ENCODE data around the gene OGG1. TPM values are rescaled to one million over a fixed set of nuclear protein-coding genes. Genes with fewer than 3 reads are reported as not detected.

Gene OGG1
- total RNA-seq, 1 donor = 25.7 TPM

DNA sequence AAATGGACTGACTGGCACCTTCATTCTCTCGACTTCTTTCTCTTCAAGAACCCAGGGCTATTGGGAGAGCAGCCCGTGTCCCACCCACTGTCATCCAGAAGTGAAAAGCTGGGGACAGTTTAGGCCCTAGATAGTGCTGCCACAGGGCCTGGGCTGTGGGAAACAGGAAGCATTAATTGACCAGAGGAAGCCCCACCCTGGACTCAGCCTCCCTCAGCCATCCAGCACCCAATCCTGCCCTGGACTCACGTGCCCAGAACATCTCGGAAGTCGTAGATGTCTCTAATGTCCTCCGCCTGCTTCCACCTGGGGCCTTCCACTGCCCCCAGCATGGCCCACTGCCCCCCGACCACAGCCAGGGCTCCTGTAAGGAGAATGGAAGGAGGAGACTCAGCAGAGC lies 17.7 kb downstream of the OGG1 start:
- no peak for DNase-seq (ENCODE audit: insufficient read length, low spot score, missing footprints)
- TF ChIP-seq, protein P1, sequence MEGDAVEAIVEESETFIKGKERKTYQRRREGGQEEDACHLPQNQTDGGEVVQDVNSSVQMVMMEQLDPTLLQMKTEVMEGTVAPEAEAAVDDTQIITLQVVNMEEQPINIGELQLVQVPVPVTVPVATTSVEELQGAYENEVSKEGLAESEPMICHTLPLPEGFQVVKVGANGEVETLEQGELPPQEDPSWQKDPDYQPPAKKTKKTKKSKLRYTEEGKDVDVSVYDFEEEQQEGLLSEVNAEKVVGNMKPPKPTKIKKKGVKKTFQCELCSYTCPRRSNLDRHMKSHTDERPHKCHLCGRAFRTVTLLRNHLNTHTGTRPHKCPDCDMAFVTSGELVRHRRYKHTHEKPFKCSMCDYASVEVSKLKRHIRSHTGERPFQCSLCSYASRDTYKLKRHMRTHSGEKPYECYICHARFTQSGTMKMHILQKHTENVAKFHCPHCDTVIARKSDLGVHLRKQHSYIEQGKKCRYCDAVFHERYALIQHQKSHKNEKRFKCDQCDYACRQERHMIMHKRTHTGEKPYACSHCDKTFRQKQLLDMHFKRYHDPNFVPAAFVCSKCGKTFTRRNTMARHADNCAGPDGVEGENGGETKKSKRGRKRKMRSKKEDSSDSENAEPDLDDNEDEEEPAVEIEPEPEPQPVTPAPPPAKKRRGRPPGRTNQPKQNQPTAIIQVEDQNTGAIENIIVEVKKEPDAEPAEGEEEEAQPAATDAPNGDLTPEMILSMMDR (IDR thresholded peaks at IDR 0.05; ENCODE audit: extremely low read depth, low read depth, low read length) = no peak
- Histone ChIP-seq H3K4me2 (ENCODE audit: insufficient read depth, low read length) (no peak overlapping the region), H3K4me1 (ENCODE audit: insufficient read depth, low read length) (peaks cover 23% of the 10 kb centered on the region), H4K20me1 (ENCODE audit: insufficient read depth, low read length) (no peaks in the 10 kb centered on the region), H3K27ac (ENCODE audit: low read depth, low read length) (no peak overlapping the region), H2AFZ (ENCODE audit: low read length) (no peak overlapping the region), H3K79me2 (ENCODE audit: insufficient read depth, low read length) (peaks cover 21% of the 10 kb centered on the region), H3K4me3 (ENCODE audit: insufficient read depth, low read length) (no peak overlapping the region), H3K36me3 (ENCODE audit: insufficient read depth, low read length) (peaks cover 13% of the 10 kb centered on the region), H3K27me3 (ENCODE audit: insufficient read depth, low read length) (no peaks in the 10 kb centered on the region), H3K9me3 (ENCODE audit: low read depth, low read length) (no peaks in the 10 kb centered on the region)

DNA sequence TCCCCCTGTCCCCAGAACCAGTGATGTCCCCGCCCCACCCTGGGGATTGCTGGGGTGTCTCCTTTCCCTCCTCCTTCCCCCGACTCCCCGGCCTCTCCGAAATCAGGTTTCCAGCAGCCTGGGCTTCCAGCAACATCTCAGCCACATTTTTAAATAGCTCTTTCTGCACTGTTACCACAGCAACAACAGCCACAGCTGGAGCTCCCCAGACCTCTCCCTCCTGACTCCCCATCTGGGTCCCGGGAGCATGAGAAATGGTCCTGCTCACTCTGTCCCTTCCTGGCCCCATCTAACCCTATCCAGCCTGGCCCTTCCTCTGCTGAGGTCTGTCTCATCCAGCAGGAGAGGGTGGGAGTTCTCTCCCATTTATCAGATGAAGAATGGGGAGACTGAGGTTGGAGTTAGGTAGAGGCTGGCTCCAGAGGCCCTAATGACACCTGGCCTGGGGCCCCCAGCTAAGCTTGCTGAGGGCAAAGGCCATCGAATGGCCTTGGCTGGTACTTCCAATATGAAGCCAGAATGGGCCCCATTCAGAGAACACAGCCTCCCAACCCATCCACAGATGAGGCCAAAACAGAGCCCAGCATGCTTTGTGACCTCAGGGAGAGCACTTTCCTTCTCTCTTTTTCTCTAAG lies 18.5 kb downstream of the OGG1 start:
- no peak overlapping the region for H2AFZ ChIP-seq (ENCODE audit: low read length)
- no peaks in the 10 kb centered on the region for H4K20me1 ChIP-seq (ENCODE audit: insufficient read depth, low read length)
- H3K27me3 ChIP-seq (ENCODE audit: insufficient read depth, low read length) = no peaks in the 10 kb centered on the region
- H3K4me3 ChIP-seq (ENCODE audit: insufficient read depth, low read length) = no peak overlapping the region
- peak; percentile 62 for DNase-seq (ENCODE audit: insufficient read length, low spot score, missing footprints)
- TF ChIP-seq, protein P1 (IDR thresholded peaks at IDR 0.05; ENCODE audit: extremely low read depth, low read depth, low read length) = no peak
- peaks cover 23% of the 10 kb centered on the region for H3K4me1 ChIP-seq (ENCODE audit: insufficient read depth, low read length)
- H3K79me2 ChIP-seq (ENCODE audit: insufficient read depth, low read length) = peaks cover 21% of the 10 kb centered on the region
- no peak overlapping the region for H3K27ac ChIP-seq (ENCODE audit: low read depth, low read length)
- H3K9me3 ChIP-seq (ENCODE audit: low read depth, low read length) = no peaks in the 10 kb centered on the region
- H3K36me3 ChIP-seq (ENCODE audit: insufficient read depth, low read length) = peaks cover 5% of the 10 kb centered on the region
- peak overlapping the region; percentile 92 for H3K4me2 ChIP-seq (ENCODE audit: insufficient read depth, low read length)

DNA sequence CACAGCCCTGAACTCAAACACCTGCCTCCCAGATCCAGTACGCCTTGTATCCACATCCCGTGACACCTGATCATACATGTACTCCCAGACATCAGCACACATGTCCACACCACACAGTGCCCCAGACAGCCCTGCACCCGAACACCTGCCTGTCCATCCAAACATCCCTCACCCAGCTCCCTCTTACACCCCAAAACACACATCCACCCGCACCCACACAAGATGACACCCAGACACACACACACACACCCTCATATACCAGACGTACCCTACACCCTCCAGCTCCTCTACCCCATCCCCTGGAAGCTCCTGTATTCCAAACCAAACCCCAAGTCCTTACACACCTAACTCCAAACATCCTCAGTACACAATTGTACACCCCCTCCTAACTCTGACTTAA lies 19.3 kb downstream of the OGG1 start:
- DNase-seq (ENCODE audit: insufficient read length, low spot score, missing footprints) = peak; percentile 53
- TF ChIP-seq, protein P1 (IDR thresholded peaks at IDR 0.05; ENCODE audit: extremely low read depth, low read depth, low read length) = no peak
- Histone ChIP-seq H3K36me3 (ENCODE audit: insufficient read depth, low read length) (peaks cover 4% of the 10 kb centered on the region), H3K27me3 (ENCODE audit: insufficient read depth, low read length) (no peaks in the 10 kb centered on the region), H3K4me1 (ENCODE audit: insufficient read depth, low read length) (peaks cover 23% of the 10 kb centered on the region), H4K20me1 (ENCODE audit: insufficient read depth, low read length) (no peaks in the 10 kb centered on the region), H3K4me3 (ENCODE audit: insufficient read depth, low read length) (peak overlapping the region; percentile 78), H3K4me2 (ENCODE audit: insufficient read depth, low read length) (peak overlapping the region; percentile 92), H3K27ac (ENCODE audit: low read depth, low read length) (peak overlapping the region; percentile 52), H2AFZ (ENCODE audit: low read length) (peak overlapping the region; percentile 38), H3K9me3 (ENCODE audit: low read depth, low read length) (no peaks in the 10 kb centered on the region), H3K79me2 (ENCODE audit: insufficient read depth, low read length) (peaks cover 21% of the 10 kb centered on the region)

DNA sequence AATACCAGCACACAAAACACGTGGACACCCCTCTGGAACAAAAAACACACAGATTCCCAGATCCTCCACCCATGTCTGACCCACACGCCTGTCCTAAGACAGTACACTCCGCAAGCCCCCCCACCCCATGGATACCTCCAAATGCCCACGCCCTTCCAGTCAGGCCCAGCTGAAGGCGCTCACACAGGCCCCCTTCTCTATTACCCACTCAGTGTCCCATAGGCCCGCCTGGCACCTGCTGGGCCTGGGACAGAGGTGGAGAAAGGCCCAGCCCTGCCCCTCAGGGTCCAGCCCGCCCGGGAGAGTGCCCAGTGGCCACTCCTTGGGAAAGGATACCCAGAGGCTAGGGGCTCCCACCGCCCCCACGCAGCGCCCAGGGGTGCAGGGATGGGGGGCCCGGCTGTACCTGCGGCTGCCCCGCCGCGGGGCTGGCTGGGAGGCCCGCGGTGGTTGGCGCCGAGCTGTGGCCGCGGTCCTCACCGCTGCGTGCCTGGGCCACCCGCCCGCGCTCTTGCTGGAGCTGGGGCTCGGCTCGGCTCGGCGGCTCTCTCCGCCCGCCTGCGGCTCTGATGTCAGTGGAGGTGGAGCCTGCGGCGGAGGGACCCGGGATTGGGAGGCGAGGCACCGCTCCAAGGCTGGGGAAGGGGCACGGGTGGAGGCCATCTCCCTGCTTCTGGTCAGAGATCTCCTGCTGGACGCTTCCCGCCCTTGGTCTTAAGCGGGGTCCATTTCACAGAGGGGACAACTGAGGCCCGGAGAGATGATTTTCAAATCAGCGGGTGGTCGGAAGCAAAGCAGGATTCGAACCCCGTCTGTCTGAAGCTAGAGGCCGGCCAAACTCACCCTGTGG lies 19.9 kb downstream of the OGG1 start, which contains the start of gene CAMK1:
Gene CAMK1 (minus strand): TSS at position 522 of the 850 bp plus-strand sequence. CDS start 2,198 bp downstream, outside the sequence.
- no peaks in the 10 kb centered on the region for H3K27me3 ChIP-seq (ENCODE audit: insufficient read depth, low read length)
- H3K27ac ChIP-seq (ENCODE audit: low read depth, low read length) = peak within 1 kb of the TSS; percentile 52
- no peaks in the 10 kb centered on the region for H3K9me3 ChIP-seq (ENCODE audit: low read depth, low read length)
- H3K4me3 ChIP-seq (ENCODE audit: insufficient read depth, low read length) = peak within 1 kb of the TSS; percentile 78
- TF ChIP-seq, protein P1 (IDR thresholded peaks at IDR 0.05; ENCODE audit: extremely low read depth, low read depth, low read length) = no peak
- H3K36me3 ChIP-seq (ENCODE audit: insufficient read depth, low read length) = peaks cover 4% of the 10 kb centered on the region
- H3K4me1 ChIP-seq (ENCODE audit: insufficient read depth, low read length) = peaks cover 23% of the 10 kb centered on the region
- H4K20me1 ChIP-seq (ENCODE audit: insufficient read depth, low read length) = no peaks in the 10 kb centered on the region
- H3K4me2 ChIP-seq (ENCODE audit: insufficient read depth, low read length) = peak within 1 kb of the TSS; percentile 92
- H2AFZ ChIP-seq (ENCODE audit: low read length) = peak within 1 kb of the TSS; percentile 80
- DNase-seq (ENCODE audit: insufficient read length, low spot score, missing footprints) = peak; percentile 99
- H3K79me2 ChIP-seq (ENCODE audit: insufficient read depth, low read length) = peaks cover 21% of the 10 kb centered on the region
